ENCODE data around the gene GLTP. TPM values are rescaled to one million over a fixed set of nuclear protein-coding genes. Genes with fewer than 3 reads are reported as not detected.

Gene GLTP, protein sequence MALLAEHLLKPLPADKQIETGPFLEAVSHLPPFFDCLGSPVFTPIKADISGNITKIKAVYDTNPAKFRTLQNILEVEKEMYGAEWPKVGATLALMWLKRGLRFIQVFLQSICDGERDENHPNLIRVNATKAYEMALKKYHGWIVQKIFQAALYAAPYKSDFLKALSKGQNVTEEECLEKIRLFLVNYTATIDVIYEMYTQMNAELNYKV
- 95.5 and 174 TPM in 2 replicates for total RNA-seq

DNA sequence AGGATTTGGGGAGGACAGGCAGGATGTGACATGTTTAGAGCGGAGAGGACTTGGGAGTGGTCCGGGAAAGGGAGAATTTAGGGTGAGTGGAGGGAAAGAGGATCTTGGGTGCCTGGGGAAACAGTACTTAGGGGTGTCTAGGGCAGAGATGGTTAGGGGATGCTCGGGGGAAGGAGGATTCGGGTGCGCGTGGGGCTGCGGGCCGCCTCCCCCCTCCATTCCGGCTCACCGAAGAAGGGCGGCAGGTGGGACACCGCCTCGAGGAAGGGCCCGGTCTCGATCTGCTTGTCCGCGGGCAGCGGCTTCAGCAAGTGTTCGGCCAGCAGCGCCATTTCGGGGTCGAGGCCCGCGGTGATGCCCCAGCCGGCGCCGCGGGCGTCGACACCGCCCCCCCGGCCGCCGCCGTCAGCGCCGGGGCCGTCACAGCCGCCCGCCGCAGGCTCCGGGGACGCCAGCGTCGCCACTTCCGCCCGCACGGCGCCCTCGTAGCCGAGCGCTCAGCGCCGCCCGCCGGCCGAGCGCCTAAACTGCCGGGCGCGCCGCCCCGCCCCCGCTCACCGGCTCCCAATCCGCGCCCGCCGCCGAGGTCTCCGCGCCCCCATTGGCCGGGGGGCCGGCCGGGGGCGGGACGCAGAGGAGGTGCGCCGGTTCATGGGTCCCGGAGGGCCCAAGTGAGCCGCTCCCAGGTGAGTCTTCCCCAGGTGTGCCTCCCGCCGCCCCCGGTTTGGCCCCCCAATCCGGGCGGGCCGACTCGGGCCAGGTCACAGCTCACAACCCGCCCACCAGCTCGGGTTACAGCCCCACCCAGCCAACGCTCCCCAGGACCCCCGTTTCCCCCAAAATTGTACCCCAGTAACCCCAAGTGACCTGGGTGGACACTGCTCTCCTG, at the start of gene GLTP:
Gene GLTP, minus strand, starts transcription at position 499 of the 889 bp plus-strand sequence. Its CDS starts 167 bp downstream, at position 332.

DNA sequence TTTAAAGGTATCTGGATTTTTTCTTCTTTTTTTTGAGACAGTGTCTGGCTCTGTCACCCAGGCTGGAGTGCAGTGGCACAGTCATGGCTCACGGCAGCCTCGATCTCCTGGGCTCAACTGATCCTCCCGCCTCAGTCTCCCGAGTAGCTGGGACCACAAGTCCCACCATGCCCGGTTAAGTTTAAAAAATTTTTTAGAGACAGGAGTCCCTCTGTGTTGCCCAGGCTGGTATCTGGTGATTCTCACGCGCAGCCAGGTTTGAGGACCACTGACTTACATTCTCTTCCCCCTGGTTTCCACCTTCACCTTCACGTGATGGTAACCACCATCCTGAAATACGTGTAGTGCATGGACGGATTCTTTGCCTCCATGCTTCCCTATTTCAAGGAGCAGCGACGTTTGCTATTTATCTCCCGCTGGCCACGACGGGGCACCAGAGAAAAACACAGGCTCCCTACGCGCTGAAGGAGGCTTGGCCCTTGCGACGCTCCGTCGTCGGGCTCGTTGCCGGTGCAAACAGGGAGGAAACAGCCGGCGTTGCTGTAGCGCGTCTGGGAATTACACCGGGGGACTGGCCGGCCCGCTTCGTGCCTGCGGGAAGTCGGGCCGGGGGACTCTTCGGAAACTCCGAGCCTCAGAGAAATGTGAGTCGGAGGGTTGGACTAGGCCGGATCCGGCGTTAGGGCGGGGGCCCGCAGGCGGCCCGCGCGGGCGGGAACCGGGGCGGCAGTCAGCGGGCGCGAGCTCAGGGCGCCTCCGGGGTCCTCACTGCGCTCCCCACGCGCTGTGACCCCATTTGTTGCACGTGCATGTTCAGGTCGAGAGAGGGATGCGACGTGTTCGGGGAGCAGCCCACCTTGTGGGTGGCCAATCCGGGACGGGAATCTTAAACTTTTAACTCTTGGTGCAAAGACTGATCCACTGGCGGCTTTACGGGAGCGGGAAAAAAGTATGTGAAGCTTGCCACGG, 19.7 kb upstream of the GLTP start, which contains the start of gene TCHP:
Gene TCHP, plus strand, starts transcription at position 492 of the 969 bp plus-strand sequence. CDS start 2,753 bp downstream, outside the sequence.

DNA sequence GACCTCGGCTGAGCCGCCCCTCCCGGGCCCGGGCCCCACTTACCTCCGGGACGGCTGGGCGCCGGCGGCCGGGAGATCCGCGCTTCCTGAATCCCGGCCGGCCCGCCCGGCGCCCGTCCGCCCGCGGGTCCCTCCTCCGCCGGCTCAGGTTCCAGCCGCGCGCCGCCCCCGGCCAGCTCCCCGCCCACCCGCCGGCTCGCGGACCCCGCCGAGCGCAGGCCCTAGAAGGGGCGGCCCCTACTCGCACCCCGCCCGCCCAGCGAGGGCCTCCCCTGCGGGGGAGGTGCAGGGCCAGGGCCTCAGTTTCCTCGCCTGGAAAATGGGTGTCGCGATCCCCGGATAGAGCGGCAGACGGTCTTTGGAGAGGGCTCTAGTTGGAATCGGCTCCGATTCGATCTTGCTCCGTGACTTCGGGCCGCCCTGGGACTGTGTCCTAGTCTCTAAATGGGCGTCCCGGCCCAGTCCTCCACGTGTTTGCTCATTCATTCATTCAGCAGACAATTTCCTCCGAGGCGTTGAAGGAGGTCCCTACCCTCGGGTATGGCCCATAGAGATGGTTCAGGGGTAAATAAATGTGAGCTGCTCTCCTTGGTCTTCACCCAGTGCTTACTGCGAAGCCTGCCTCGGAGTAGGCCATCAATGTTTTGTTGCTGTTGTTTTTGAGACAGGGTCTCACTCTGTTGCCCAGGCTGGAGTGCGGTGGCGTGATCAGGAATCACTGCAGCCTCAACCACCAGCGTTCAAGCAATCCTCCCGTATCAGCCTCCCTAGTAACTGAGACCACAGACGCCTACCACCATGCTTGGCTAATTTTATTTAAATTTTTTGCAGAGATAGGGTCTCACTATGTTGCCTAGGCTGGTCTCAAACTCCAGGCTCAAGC, 46.8 kb downstream of the GLTP start, which contains the start of gene TRPV4:
Gene TRPV4, minus strand, starts transcription at position 92 of the 883 bp plus-strand sequence. CDS start 18,602 bp downstream, outside the sequence.

Other genes with a start within 250 kb of the GLTP start
- 0.21 and 0.34 TPM in 2 replicates for gene FAM222A, start 166.7 kb downstream of the GLTP start, total RNA-seq
- gene TRPV4, start 47.1 kb downstream of the GLTP start, total RNA-seq: 0.68 and 3.6 TPM in 2 replicates
- gene TCHP, start 19.7 kb upstream of the GLTP start, total RNA-seq: 10.9 and 17.7 TPM in 2 replicates
- 21.9 and 37.4 TPM in 2 replicates for gene GIT2, start 115.8 kb upstream of the GLTP start, total RNA-seq
- 37.8 and 45.8 TPM in 2 replicates for gene ANKRD13A, start 118.9 kb upstream of the GLTP start, total RNA-seq
- gene C12orf76, start 168.0 kb upstream of the GLTP start, total RNA-seq: 21.9 and 28.8 TPM in 2 replicates
- gene IFT81, start 243.8 kb upstream of the GLTP start, total RNA-seq: 6.2 and 15.1 TPM in 2 replicates